Globus pallidus (tissue), 1 donor: ENCODE measurements around the gene SMTNL2.

Experiments
- DNase-seq: peaks from one replicate; pipeline ENCODE4 v3.0.0-alpha.2; 2015; ENCODE audit warnings: low spot score

The SMTNL2 gene

GRCh38 chr17:4545217-4545951, 38.9 kb upstream of the SMTNL2 start:
- no peak for DNase-seq

- no peak for DNase-seq
Measured at GRCh38 chr17:4547118-4547906, 37.0 kb upstream of the SMTNL2 start.

GRCh38 chr17:4548061-4548461, 36.3 kb upstream of the SMTNL2 start:
- DNase-seq, result no peak

GRCh38 chr17:4548721-4549531, 35.4 kb upstream of the SMTNL2 start:
- no peak for DNase-seq

- DNase-seq, result no peak
Measured at GRCh38 chr17:4549781-4550533, 34.4 kb upstream of the SMTNL2 start.

GRCh38 chr17:4550534-4551039, 33.7 kb upstream of the SMTNL2 start:
- DNase-seq, result no peak

- no peak for DNase-seq
Measured at GRCh38 chr17:4551141-4551540, 33.2 kb upstream of the SMTNL2 start.

GRCh38 chr17:4551796-4552525, 32.4 kb upstream of the SMTNL2 start:
- no peak for DNase-seq

- DNase-seq, result no peak
Measured at GRCh38 chr17:4553669-4554068, 30.7 kb upstream of the SMTNL2 start.

GRCh38 chr17:4554441-4554996, 29.8 kb upstream of the SMTNL2 start:
- no peak for DNase-seq

- peak; percentile 95 for DNase-seq
Measured at GRCh38 chr17:4554997-4555799, 29.1 kb upstream of the SMTNL2 start, which contains the start of gene MYBBP1A. Gene MYBBP1A, minus strand, starts transcription at chr17:4555384. Its CDS starts 60 bp downstream, at chr17:4555324.

- DNase-seq, result no peak
Measured at GRCh38 chr17:4555873-4556759, 28.2 kb upstream of the SMTNL2 start.

- DNase-seq, result no peak
Measured at GRCh38 chr17:4556996-4557395, 27.3 kb upstream of the SMTNL2 start.

- no peak for DNase-seq
Measured at GRCh38 chr17:4557626-4558346, 26.5 kb upstream of the SMTNL2 start.

- DNase-seq, result no peak
Measured at GRCh38 chr17:4558347-4558971, 25.9 kb upstream of the SMTNL2 start.

- no peak for DNase-seq
Measured at GRCh38 chr17:4559139-4559791, 25.1 kb upstream of the SMTNL2 start.

- no peak for DNase-seq
Measured at GRCh38 chr17:4559966-4560365, 24.4 kb upstream of the SMTNL2 start.
